ENCODE results near the gene REEP2.

DNA sequence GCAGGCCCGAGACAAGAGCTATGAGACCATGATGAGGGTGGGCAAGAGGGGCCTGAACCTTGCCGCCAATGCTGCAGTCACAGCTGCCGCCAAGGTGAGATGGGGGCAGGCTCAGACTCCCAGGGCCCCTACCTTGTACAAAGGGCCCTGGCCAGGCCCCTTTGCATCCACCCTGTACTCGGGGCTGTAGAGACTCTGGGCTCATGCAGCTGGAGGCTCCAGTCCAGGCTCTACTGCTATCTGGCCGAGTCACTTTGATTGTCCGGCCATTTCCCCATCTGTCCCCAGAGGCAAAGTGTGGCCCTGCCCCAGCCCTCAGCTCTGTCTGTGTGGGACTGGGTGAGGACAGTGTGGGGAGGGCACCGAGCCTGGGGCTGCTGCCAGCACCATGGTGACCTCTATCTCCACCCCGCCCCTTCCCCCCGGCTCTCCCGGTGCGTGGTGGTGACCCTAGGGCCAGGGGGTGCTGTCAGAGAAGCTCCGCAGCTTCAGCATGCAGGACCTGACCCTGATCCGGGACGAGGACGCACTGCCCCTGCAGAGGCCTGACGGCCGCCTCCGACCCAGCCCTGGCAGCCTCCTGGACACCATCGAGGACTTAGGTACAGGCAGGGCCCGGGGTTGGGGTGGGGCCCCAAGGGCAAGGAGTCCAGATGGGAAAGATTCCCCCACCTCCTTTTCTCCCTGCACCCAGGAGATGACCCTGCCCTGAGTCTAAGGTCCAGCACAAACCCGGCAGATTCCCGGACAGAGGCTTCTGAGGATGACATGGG, 6.1 kb downstream of the REEP2 start:
- no peak for TF ChIP-seq EZH2 (IDR thresholded peaks at IDR 0.05)
- TF ChIP-seq POLR2AphosphoS5 (IDR thresholded peaks at IDR 0.05; ENCODE audit: borderline replicate concordance, low read depth, low read length), result no peak
- no peak for TF ChIP-seq FOXP2 (optimal IDR thresholded peaks at IDR 0.05; ENCODE audit: control extremely low read depth, extremely low read length, insufficient read depth)
